ENCODE measurements around the gene ROBO2.

DNA sequence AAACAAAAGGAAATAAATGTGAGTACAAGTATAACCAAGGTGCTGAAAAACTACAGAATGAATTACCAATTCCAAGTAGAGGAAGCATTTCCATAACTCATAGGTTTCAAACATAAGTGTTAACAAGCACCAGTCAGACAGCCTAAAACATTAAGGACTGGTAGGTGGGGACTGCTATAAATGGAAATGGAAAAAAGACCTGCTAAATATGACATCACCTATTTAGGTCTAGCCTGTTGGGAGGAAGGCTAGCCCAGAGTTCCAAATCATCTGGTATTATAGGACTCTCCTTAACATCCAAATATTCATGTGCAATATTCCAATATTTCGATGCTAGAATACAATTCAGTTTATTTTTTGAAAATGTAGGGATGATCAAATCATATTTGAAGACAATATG, 560.0 kb downstream of the ROBO2 start:
- TF ChIP-seq, protein P1, sequence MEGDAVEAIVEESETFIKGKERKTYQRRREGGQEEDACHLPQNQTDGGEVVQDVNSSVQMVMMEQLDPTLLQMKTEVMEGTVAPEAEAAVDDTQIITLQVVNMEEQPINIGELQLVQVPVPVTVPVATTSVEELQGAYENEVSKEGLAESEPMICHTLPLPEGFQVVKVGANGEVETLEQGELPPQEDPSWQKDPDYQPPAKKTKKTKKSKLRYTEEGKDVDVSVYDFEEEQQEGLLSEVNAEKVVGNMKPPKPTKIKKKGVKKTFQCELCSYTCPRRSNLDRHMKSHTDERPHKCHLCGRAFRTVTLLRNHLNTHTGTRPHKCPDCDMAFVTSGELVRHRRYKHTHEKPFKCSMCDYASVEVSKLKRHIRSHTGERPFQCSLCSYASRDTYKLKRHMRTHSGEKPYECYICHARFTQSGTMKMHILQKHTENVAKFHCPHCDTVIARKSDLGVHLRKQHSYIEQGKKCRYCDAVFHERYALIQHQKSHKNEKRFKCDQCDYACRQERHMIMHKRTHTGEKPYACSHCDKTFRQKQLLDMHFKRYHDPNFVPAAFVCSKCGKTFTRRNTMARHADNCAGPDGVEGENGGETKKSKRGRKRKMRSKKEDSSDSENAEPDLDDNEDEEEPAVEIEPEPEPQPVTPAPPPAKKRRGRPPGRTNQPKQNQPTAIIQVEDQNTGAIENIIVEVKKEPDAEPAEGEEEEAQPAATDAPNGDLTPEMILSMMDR (IDR thresholded peaks at IDR 0.05 in 2 of 3, conservative IDR thresholded peaks at IDR 0.05 in 1 of 3; ENCODE audit: borderline replicate concordance in 1 of 3, insufficient read depth in 1 of 3, low read depth in 2 of 3, low read length in 2 of 3), result no peak
- TF ChIP-seq, protein P2, sequence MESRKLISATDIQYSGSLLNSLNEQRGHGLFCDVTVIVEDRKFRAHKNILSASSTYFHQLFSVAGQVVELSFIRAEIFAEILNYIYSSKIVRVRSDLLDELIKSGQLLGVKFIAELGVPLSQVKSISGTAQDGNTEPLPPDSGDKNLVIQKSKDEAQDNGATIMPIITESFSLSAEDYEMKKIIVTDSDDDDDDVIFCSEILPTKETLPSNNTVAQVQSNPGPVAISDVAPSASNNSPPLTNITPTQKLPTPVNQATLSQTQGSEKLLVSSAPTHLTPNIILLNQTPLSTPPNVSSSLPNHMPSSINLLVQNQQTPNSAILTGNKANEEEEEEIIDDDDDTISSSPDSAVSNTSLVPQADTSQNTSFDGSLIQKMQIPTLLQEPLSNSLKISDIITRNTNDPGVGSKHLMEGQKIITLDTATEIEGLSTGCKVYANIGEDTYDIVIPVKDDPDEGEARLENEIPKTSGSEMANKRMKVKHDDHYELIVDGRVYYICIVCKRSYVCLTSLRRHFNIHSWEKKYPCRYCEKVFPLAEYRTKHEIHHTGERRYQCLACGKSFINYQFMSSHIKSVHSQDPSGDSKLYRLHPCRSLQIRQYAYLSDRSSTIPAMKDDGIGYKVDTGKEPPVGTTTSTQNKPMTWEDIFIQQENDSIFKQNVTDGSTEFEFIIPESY (IDR thresholded peaks at IDR 0.05; ENCODE audit: extremely low read depth, insufficient replicate concordance, low read length), result no peak
- TF ChIP-seq, protein P3, sequence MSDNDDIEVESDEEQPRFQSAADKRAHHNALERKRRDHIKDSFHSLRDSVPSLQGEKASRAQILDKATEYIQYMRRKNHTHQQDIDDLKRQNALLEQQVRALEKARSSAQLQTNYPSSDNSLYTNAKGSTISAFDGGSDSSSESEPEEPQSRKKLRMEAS (IDR thresholded peaks at IDR 0.05), result no peak
- TF ChIP-seq SRF (IDR thresholded peaks at IDR 0.05; ENCODE audit: low read depth) (no peak), TCF7L2 (IDR thresholded peaks at IDR 0.05; ENCODE audit: borderline replicate concordance, extremely low read depth, insufficient read depth, insufficient read length) (no peak), POLR2A (IDR thresholded peaks at IDR 0.05; ENCODE audit: borderline replicate concordance, extremely low read depth, insufficient read depth, insufficient read length) (no peak), SP1 (IDR thresholded peaks at IDR 0.05; ENCODE audit: low read depth) (no peak), EGR1 (IDR thresholded peaks at IDR 0.05; ENCODE audit: low read depth) (no peak), YY1 (IDR thresholded peaks at IDR 0.05; ENCODE audit: extremely low read depth, insufficient replicate concordance, low read depth, low read length) (no peak), POLR2AphosphoS5 (IDR thresholded peaks at IDR 0.05; ENCODE audit: low read depth, low read length) (no peak), ELF1 (IDR thresholded peaks at IDR 0.05; ENCODE audit: borderline replicate concordance, low read depth) (no peak), EZH2phosphoT487 (IDR thresholded peaks at IDR 0.05; ENCODE audit: borderline replicate concordance) (no peak)

All from HCT116 (cell line).